HCT116 (cell line): ENCODE measurements around the gene CAB39. TPM values are rescaled to one million over a fixed set of nuclear protein-coding genes. Genes with fewer than 3 reads are reported as not detected.

Experiments
- ATAC-seq: fragments of 200-7000 bp; cut with Tn5 transposase; 2 replicates; pipeline ENCODE4 v1.9.1; 2020; ENCODE audit warnings: mild to moderate bottlenecking, moderate library complexity
- BruUV-seq: library from RNA; stranded (reverse); fragments of 400-500 nt; replicated peaks from 2 replicates; lab custom pipeline; 2021; lab: Mats Ljungman, UMichigan
- CTCF ChIA-PET: fragments of 300-600 bp; sonication (Branson Sonifier 250); formaldehyde crosslinking; loops from one replicate; lab custom pipeline; 2021; ENCODE audit warnings: antibody characterized with exemption; lab: Charles Lee
- POLR2A ChIA-PET: fragments of 300-600, 350-600 bp; sonication (Branson Sonifier 250); formaldehyde crosslinking; loops from one replicate; lab custom pipeline; 2021; ENCODE audit warnings: antibody characterized with exemption; lab: Charles Lee
- RAD21 ChIA-PET, 2 experiments: fragments of 300-600 bp; sonication (Branson Sonifier 250); formaldehyde crosslinking; loops; one replicate each; lab custom pipeline; 2023; ENCODE audit warnings: low total read pairs in 2 of 2; ENCODE audit not compliant: uncharacterized antibody in 2 of 2, unreplicated experiment in 2 of 2, low non-redundant PET in 1 of 2; lab: Charles Lee
- DNase-seq: peaks from one replicate; pipeline ENCODE4 v3.0.0-alpha.2; 2010; ENCODE audit warnings: low read depth, low spot score
- H2AFZ ChIP-seq: fragments of 200-600 bp; shearing (Covaris generic), sonication (generic); 2 replicates; pipeline ENCODE4 v1.6.1; 2017; ENCODE audit warnings: low read depth, mixed run types, mixed read lengths, antibody characterized with exemption, low read length; ENCODE audit not compliant: poor library complexity, severe bottlenecking
- H3K27ac ChIP-seq: 2 replicates; pipeline ENCODE4 v1.5.1; 2012; ENCODE audit warnings: low read depth, low read length
- H3K27me3 ChIP-seq: fragments of 200-600 bp; sonication (generic); 2 replicates; pipeline ENCODE4 v1.6.1; 2016; ENCODE audit warnings: mixed run types, low read length, mixed read lengths; ENCODE audit not compliant: insufficient read depth
- H3K36me3 ChIP-seq, 2 experiments: fragments of 200-500 bp in 1 of 2; fragments of 200-600 bp in 1 of 2; sonication (Bioruptor generic) in 1 of 2; sonication (generic) in 1 of 2; 2 replicates each; pipeline versions ENCODE4 v1.5.1 to v1.6.1; 2014 to 2016; ENCODE audit warnings: low read length in 2 of 2, inconsistent platforms in 1 of 2, mixed read lengths in 1 of 2, mixed run types in 1 of 2; ENCODE audit not compliant: insufficient read depth in 2 of 2, control insufficient read depth in 1 of 2
- H3K4me1 ChIP-seq, 2 experiments: fragments of 200-600 bp in 1 of 2; sonication (generic) in 1 of 2; 2 replicates each; pipeline versions ENCODE4 v1.5.1 to v1.6.1; 2012 to 2017; ENCODE audit warnings: low read length in 2 of 2, inconsistent platforms in 1 of 2, mild to moderate bottlenecking in 1 of 2, mixed read lengths in 1 of 2, mixed run types in 1 of 2, moderate library complexity in 1 of 2; ENCODE audit not compliant: insufficient read depth in 2 of 2, control insufficient read depth in 1 of 2
- H3K4me2 ChIP-seq: fragments of 200-600 bp; sonication (generic); 2 replicates; pipeline ENCODE4 v1.6.1; 2017; ENCODE audit warnings: mixed run types, low read length, mixed read lengths
- H3K4me3 ChIP-seq, 2 experiments: fragments of 200-600 bp in 1 of 2; sonication (generic) in 1 of 2; replicated peaks in 1 of 2; 2 replicates each; pipeline ENCODE4 v1.5.1; 2011 to 2016; ENCODE audit warnings: low read length in 2 of 2, control low read depth in 1 of 2, low read depth in 1 of 2, mild to moderate bottlenecking in 1 of 2, mixed read lengths in 1 of 2, mixed run types in 1 of 2
- H3K79me2 ChIP-seq: fragments of 200-600 bp; sonication (generic); 2 replicates; pipeline ENCODE4 v1.6.1; 2017; ENCODE audit warnings: mild to moderate bottlenecking, mixed run types, low read length, moderate library complexity, mixed read lengths; ENCODE audit not compliant: insufficient read depth
- H3K9ac ChIP-seq: fragments of 200-600 bp; sonication (generic); 2 replicates; pipeline ENCODE4 v1.6.1; 2016; ENCODE audit warnings: low read length, mixed read lengths
- H3K9me2 ChIP-seq: fragments of 200-600 bp; sonication (generic), shearing (Covaris generic); 2 replicates; pipeline ENCODE4 v1.6.1; 2017; ENCODE audit warnings: mixed run types, mild to moderate bottlenecking, moderate library complexity; ENCODE audit not compliant: insufficient read depth
- H3K9me3 ChIP-seq, 2 experiments: fragments of 200-500 bp in 1 of 2; fragments of 200-600 bp in 1 of 2; sonication (Bioruptor generic) in 1 of 2; sonication (generic) in 1 of 2; 2 replicates each; pipeline ENCODE4 v1.6.1; 2014 to 2017; ENCODE audit warnings: low read length in 2 of 2, mixed read lengths in 2 of 2, inconsistent platforms in 1 of 2, low read depth in 1 of 2, mild to moderate bottlenecking in 1 of 2, mixed run types in 1 of 2, moderate library complexity in 1 of 2; ENCODE audit not compliant: control insufficient read depth in 1 of 2, insufficient read depth in 1 of 2
- H4K20me1 ChIP-seq: fragments of 200-600 bp; sonication (generic), shearing (Covaris generic); 2 replicates; pipeline ENCODE4 v1.6.1; 2017; ENCODE audit warnings: mixed run types, mild to moderate bottlenecking, moderate library complexity; ENCODE audit not compliant: insufficient read depth
- ATF3 ChIP-seq: IDR thresholded peaks from 2 replicates; pipeline ENCODE4 v1.6.1; 2012
- CTCF ChIP-seq, 3 experiments: fragments of 200-600 bp in 1 of 3; sonication (generic) in 1 of 3; IDR thresholded peaks in 2 of 3; conservative IDR thresholded peaks in 1 of 3; 2 replicates each; pipeline ENCODE4 v1.5.1; 2012 to 2017; ENCODE audit warnings: low read depth in 2 of 3, low read length in 2 of 3, antibody characterized with exemption in 1 of 3, borderline replicate concordance in 1 of 3, control low read depth in 1 of 3, mild to moderate bottlenecking in 1 of 3, mixed read lengths in 1 of 3, mixed run types in 1 of 3, moderate library complexity in 1 of 3; ENCODE audit not compliant: insufficient read depth in 1 of 3
- EZH2 ChIP-seq: fragments of 200-600 bp; sonication (generic); IDR thresholded peaks from 2 replicates; pipeline ENCODE4 v1.6.1; 2017; ENCODE audit warnings: antibody characterized with exemption, mixed run types
- EZH2phosphoT487 ChIP-seq: fragments of 200-600 bp; IDR thresholded peaks from 2 replicates; pipeline ENCODE4 v1.6.1; 2018; ENCODE audit warnings: antibody characterized with exemption, borderline replicate concordance
- POLR2A ChIP-seq: IDR thresholded peaks from 2 replicates; pipeline ENCODE4 v1.7.0; 2011; ENCODE audit warnings: borderline replicate concordance; ENCODE audit not compliant: insufficient read depth, insufficient read length; ENCODE audit errors: extremely low read depth
- POLR2AphosphoS5 ChIP-seq: IDR thresholded peaks from 2 replicates; pipeline ENCODE4 v1.6.1; 2011; ENCODE audit warnings: mild to moderate bottlenecking, low read depth, low read length, moderate library complexity
- SIN3A ChIP-seq: IDR thresholded peaks from 2 replicates; pipeline ENCODE4 v1.6.1; 2012; ENCODE audit warnings: low read depth
- SP1 ChIP-seq: IDR thresholded peaks from 2 replicates; pipeline ENCODE4 v1.6.1; 2012; ENCODE audit warnings: low read depth
- SRF ChIP-seq: IDR thresholded peaks from 2 replicates; pipeline ENCODE4 v1.6.1; 2012; ENCODE audit warnings: low read depth
- TCF7L2 ChIP-seq: IDR thresholded peaks from 2 replicates; pipeline ENCODE4 v1.7.0; 2011; ENCODE audit warnings: borderline replicate concordance, inconsistent platforms; ENCODE audit not compliant: insufficient read depth, insufficient read length; ENCODE audit errors: extremely low read depth
- YY1 ChIP-seq: IDR thresholded peaks from 2 replicates; pipeline ENCODE4 v1.6.1; 2011; ENCODE audit warnings: low read length, low read depth, moderate library complexity, mild to moderate bottlenecking; ENCODE audit not compliant: insufficient replicate concordance; ENCODE audit errors: extremely low read depth
- ZBTB33 ChIP-seq: IDR thresholded peaks from 2 replicates; pipeline ENCODE4 v1.6.1; 2011; ENCODE audit warnings: mild to moderate bottlenecking, low read length, moderate library complexity; ENCODE audit not compliant: insufficient replicate concordance; ENCODE audit errors: extremely low read depth
- ZFX ChIP-seq: fragments of 450-650 bp; IDR thresholded peaks from 2 replicates; pipeline ENCODE4 v1.6.1; 2017
- ZNF274 ChIP-seq: fragments of 200-500 bp; sonication (Bioruptor generic); IDR thresholded peaks from 2 replicates; pipeline ENCODE4 v1.6.1; 2014; ENCODE audit warnings: mild to moderate bottlenecking, low read depth, low read length, inconsistent platforms
- intact Hi-C: fragments of 100-400 bp; cut with micrococcal nuclease; formaldehyde crosslinking; loops from 2 replicates; pipeline ENCODE4 v1.10.0; 2022
- total RNA-seq: library from RNA; stranded (reverse); gene quantifications from one replicate; pipeline ENCODE4 v1.2.1, GENCODE V29; 2021; ENCODE audit not compliant: unreplicated experiment

Gene CAB39
- total RNA-seq, 1 experiment from 2014 or later: 63.6 TPM

- Histone ChIP-seq H3K9me2 (no peaks in the 10 kb centered on the region), H3K27me3 (no peaks in the 10 kb centered on the region), H3K4me1 (peaks cover 14 to 21% of the 10 kb centered on the region in 2 experiments), H3K36me3 (no peaks in the 10 kb centered on the region; a peak in 1 of 4 replicates), H3K9me3 (no peaks in the 10 kb centered on the region), H3K9ac (no peak overlapping the region), H3K79me2 (peaks cover 4% of the 10 kb centered on the region; the same call in 1 of the 2 replicates), H2AFZ (no peak overlapping the region), H3K4me3 (no peak overlapping the region), H3K27ac (no peak overlapping the region), H3K4me2 (no peak overlapping the region), H4K20me1 (no peaks in the 10 kb centered on the region)
- CTCF ChIA-PET: no interaction called here
- TF ChIP-seq ZFX (no peak), SRF (no peak), EZH2phosphoT487 (no peak), SIN3A (no peak), CTCF (IDR thresholded peaks at IDR 0.05 in 2 of 3, conservative IDR thresholded peaks at IDR 0.05 in 1 of 3; ENCODE audit: borderline replicate concordance in 1 of 3, insufficient read depth in 1 of 3, low read depth in 2 of 3, low read length in 2 of 3) (no peak), EZH2 (no peak), POLR2AphosphoS5 (no peak), YY1 (no peak), SP1 (no peak), ZNF274 (no peak), ZBTB33 (no peak), POLR2A (no peak), ATF3 (no peak), TCF7L2 (no peak)
- DNase-seq: no peak
- no peak for ATAC-seq
- intact Hi-C loops: no loop called here
- RAD21 ChIA-PET: no interaction called here
- BruUV-seq: no TSS peak
- POLR2A ChIA-PET: no interaction called here
These were observed 157.4 kb downstream of the CAB39 start for GRCh38 chr2:230869914-230870543.

Other genes with a start within 250 kb of the CAB39 start
- 117 TPM for gene ITM2C, start 152.1 kb downstream of the CAB39 start, total RNA-seq
- not detected for gene GPR55, start 212.4 kb downstream of the CAB39 start, total RNA-seq